ENCODE results near the gene DYDC1.

GRCh38 chr10:80380185-80380584 is 23.6 kb upstream of the DYDC1 start:
- TF ChIP-seq PATZ1 (CRISPR knock-in tag; IDR thresholded peaks at IDR 0.05; ENCODE audit: borderline replicate concordance) (no peak), ZFP3 (CRISPR knock-in tag; IDR thresholded peaks at IDR 0.05) (no peak), TCF4 (CRISPR knock-in tag; IDR thresholded peaks at IDR 0.05; ENCODE audit: borderline replicate concordance) (no peak), ARNTL (CRISPR knock-in tag; IDR thresholded peaks at IDR 0.05; ENCODE audit: borderline replicate concordance, low read depth) (no peak), SNAI2 (CRISPR knock-in tag; IDR thresholded peaks at IDR 0.05) (no peak), CREB5 (CRISPR knock-in tag; IDR thresholded peaks at IDR 0.05; ENCODE audit: low read depth) (no peak), RARB (CRISPR knock-in tag; IDR thresholded peaks at IDR 0.05) (no peak), ZNF70 (CRISPR knock-in tag; IDR thresholded peaks at IDR 0.05) (no peak), ZNF8 (CRISPR knock-in tag; IDR thresholded peaks at IDR 0.05) (no peak), PPARA (CRISPR knock-in tag; IDR thresholded peaks at IDR 0.05; ENCODE audit: borderline replicate concordance) (no peak)
